Activated T-cell treated with anti-CD3 and anti-CD28 coated beads, Interleukin-2, amount 50 U/mL, for 4 hours (primary cell): ENCODE results near the gene MROH8. TPM values are rescaled to one million over a fixed set of nuclear protein-coding genes. Genes with fewer than 3 reads are reported as not detected.
"Not testable (repeated sequence)": the region's sequence is repeated elsewhere in the genome, so short reads cannot be mapped to it uniquely, and the experiment has no call there.

ENCODE experiments used
- ATAC-seq, 2 donors: fragments of 200-7000 bp; cut with Tn5 transposase; one replicate each; pipeline ENCODE4 v1.10.0; 2021
- DNase-seq: peaks from one replicate; pipeline ENCODE4 v3.0.0-alpha.2; 2020
- H3K27me3 Mint-ChIP-seq: one replicate; pipeline ENCODE4 v1.8.0; 2021; ENCODE audit warnings: low read depth, mixed read lengths
- H3K36me3 Mint-ChIP-seq: one replicate; pipeline ENCODE4 v1.8.0; 2022; ENCODE audit warnings: mixed read lengths; ENCODE audit not compliant: insufficient read depth
- H3K4me1 Mint-ChIP-seq: one replicate; pipeline ENCODE4 v1.8.0; 2021; ENCODE audit warnings: low read depth, mixed read lengths
- H3K4me3 Mint-ChIP-seq: one replicate; pipeline ENCODE4 v1.8.0; 2021; ENCODE audit warnings: mild to moderate bottlenecking, moderate library complexity, mixed read lengths
- H3K9me3 Mint-ChIP-seq: one replicate; pipeline ENCODE4 v1.8.0; 2021; ENCODE audit warnings: mixed read lengths
- total RNA-seq, 3 donors: library from RNA; stranded (reverse); gene quantifications; one replicate each; pipeline ENCODE4 v1.2.1, GENCODE V29; 2021

Gene MROH8
- total RNA-seq, 3 donors from 2014 or later: 0.30 to 0.61 (median 0.51) TPM

DNA sequence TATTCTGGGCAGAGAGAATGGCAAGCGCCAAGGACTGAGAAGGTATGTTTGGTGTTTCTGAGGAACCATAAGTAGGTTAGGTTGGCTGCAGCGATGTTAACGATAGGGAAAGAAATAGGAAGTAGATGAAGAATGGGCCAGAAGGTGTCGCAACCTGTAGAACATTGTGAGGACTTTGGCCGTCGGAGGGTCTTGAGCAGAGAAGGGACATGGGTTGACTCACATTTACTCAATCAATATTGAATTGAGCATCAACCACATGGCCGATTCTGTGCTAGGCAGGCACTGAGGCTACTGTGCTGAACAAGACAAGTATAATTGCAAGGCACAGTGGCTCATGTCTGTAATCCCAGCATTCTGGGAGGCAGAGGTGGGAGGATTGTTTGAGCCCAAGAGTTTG, 27.1 kb downstream of the MROH8 start:
- ATAC-seq (no peak), DNase-seq (no peak)
- Mint-ChIP-seq H3K9me3 (no peaks in the 10 kb centered on the region), H3K4me3 (no peak overlapping the region), H3K27me3 (no peaks in the 10 kb centered on the region), H3K36me3 (peaks cover 1% of the 10 kb centered on the region), H3K4me1 (no peaks in the 10 kb centered on the region)

GRCh38 chr20:37151529-37151928, 27.8 kb downstream of the MROH8 start:
- no peaks in the 10 kb centered on the region for H3K9me3 Mint-ChIP-seq
- no peak overlapping the region for H3K4me3 Mint-ChIP-seq
- no peaks in the 10 kb centered on the region for H3K27me3 Mint-ChIP-seq
- H3K36me3 Mint-ChIP-seq: peaks cover 1% of the 10 kb centered on the region
- no peaks in the 10 kb centered on the region for H3K4me1 Mint-ChIP-seq
- DNase-seq (no peak), ATAC-seq (no peak)

DNA sequence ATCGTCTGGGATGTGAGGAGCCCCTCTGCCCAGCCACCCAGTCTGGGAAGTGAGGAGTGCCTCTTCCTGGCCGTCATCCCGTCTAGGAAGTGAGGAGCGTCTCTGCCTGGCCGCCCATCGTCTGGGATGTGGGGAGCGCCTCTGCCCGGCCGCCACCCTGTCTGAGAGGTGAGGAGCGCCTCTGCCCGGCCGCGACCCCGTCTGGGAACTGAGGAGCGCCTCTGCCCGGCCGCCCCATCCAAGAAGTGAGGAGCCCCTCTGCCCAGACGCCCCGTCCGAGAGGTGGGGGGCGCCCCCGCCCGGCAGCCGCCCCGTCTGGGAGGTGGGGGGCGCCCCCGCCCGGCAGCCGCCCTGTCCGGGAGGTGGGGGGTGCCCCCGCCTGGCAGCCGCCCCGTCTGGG, 28.5 kb downstream of the MROH8 start:
- H3K27me3 Mint-ChIP-seq, H3K4me1 Mint-ChIP-seq, H3K4me3 Mint-ChIP-seq, H3K36me3 Mint-ChIP-seq, ATAC-seq, DNase-seq, H3K9me3 Mint-ChIP-seq: not testable (repeated sequence)

DNA sequence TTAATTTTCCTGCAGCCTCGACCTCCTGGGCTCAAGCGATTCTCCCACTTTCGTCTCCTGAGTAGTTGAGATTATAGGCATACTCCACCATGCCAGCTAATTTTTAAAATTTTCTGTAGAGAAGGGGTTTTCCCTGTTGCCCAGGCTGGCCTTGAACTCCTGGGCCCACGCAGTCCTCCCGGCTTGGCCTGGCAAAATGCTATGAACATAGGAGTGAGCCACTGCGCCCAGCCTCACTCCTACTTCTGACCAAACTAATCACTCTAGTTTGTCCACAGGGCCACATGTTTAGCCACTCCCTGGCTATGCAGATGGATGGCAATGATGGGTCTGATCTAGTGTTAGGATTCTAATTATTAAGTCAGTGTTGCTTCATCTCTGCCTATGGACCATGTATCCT, 32.1 kb downstream of the MROH8 start:
- ATAC-seq (no peak), DNase-seq (no peak)
- H3K4me3 Mint-ChIP-seq: no peak overlapping the region
- H3K36me3 Mint-ChIP-seq: peaks cover 1% of the 10 kb centered on the region
- no peaks in the 10 kb centered on the region for H3K4me1 Mint-ChIP-seq
- H3K27me3 Mint-ChIP-seq: no peaks in the 10 kb centered on the region
- H3K9me3 Mint-ChIP-seq: no peaks in the 10 kb centered on the region

GRCh38 chr20:37144856-37145404, 34.4 kb downstream of the MROH8 start:
- Mint-ChIP-seq H3K4me3 (no peak overlapping the region), H3K4me1 (no peaks in the 10 kb centered on the region), H3K27me3 (no peaks in the 10 kb centered on the region), H3K9me3 (no peaks in the 10 kb centered on the region), H3K36me3 (no peaks in the 10 kb centered on the region)
- ATAC-seq (no peak), DNase-seq (no peak)

DNA sequence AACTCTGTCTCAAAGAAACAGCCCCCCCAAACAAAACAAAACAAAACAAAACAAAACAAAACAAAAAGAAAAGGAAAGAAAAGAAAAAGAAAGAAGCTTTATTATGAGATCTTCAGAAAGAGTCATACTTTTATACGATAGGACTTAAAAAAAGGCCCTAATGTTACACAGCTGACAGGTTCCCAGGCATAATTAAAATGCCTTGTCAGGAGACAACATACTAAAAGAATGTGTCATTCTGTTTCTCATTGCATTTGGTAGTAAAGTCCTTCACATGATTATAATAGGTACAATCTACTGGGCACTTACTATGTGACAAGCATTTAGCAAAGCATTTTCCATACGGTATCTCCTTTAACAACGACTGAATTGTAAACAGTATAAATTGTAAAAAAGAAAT, 36.6 kb downstream of the MROH8 start:
- no peaks in the 10 kb centered on the region for H3K9me3 Mint-ChIP-seq
- H3K4me1 Mint-ChIP-seq: no peaks in the 10 kb centered on the region
- no peak for ATAC-seq
- DNase-seq: no peak
- H3K36me3 Mint-ChIP-seq: no peaks in the 10 kb centered on the region
- H3K27me3 Mint-ChIP-seq: no peaks in the 10 kb centered on the region
- no peak overlapping the region for H3K4me3 Mint-ChIP-seq

- H3K36me3 Mint-ChIP-seq: no peaks in the 10 kb centered on the region
- H3K4me3 Mint-ChIP-seq: no peak overlapping the region
- ATAC-seq (no peak), DNase-seq (no peak)
- H3K4me1 Mint-ChIP-seq: no peaks in the 10 kb centered on the region
- H3K9me3 Mint-ChIP-seq: no peaks in the 10 kb centered on the region
- H3K27me3 Mint-ChIP-seq: no peaks in the 10 kb centered on the region
These were observed 41.8 kb downstream of the MROH8 start for GRCh38 chr20:37137547-37137946.

DNA sequence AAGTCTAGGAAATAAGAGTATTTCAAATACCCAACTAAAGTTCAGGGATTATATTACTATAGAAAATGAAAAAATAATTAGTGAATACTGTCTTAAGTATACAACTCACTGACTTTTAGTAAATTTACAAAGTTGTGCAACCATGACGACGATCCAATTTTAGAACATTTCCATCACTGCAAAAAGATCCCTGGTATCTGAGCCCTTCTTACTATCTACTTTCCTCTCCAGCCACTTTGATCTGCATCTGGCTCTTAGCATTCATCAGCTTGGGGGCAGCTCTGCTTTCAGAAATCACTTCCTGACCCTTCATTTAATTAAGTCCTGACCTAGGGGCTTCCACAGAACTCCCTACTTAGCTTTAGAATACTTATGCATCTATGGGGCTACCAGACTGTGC, 45.4 kb downstream of the MROH8 start:
- no peak for DNase-seq
- Mint-ChIP-seq H3K27me3 (no peaks in the 10 kb centered on the region), H3K36me3 (no peaks in the 10 kb centered on the region), H3K4me3 (no peak overlapping the region), H3K9me3 (no peaks in the 10 kb centered on the region), H3K4me1 (no peaks in the 10 kb centered on the region)
- no peak for ATAC-seq

GRCh38 chr20:37131486-37131885, 47.9 kb downstream of the MROH8 start:
- H3K36me3 Mint-ChIP-seq: no peaks in the 10 kb centered on the region
- H3K9me3 Mint-ChIP-seq: no peaks in the 10 kb centered on the region
- ATAC-seq: no peak
- no peaks in the 10 kb centered on the region for H3K27me3 Mint-ChIP-seq
- H3K4me3 Mint-ChIP-seq: no peak overlapping the region
- H3K4me1 Mint-ChIP-seq: no peaks in the 10 kb centered on the region
- DNase-seq: no peak

- DNase-seq (no peak), ATAC-seq (no peak)
- no peaks in the 10 kb centered on the region for H3K36me3 Mint-ChIP-seq
- no peaks in the 10 kb centered on the region for H3K9me3 Mint-ChIP-seq
- no peak overlapping the region for H3K4me3 Mint-ChIP-seq
- no peaks in the 10 kb centered on the region for H3K27me3 Mint-ChIP-seq
- no peaks in the 10 kb centered on the region for H3K4me1 Mint-ChIP-seq
These were observed 50.5 kb downstream of the MROH8 start for GRCh38 chr20:37128803-37129202.

DNA sequence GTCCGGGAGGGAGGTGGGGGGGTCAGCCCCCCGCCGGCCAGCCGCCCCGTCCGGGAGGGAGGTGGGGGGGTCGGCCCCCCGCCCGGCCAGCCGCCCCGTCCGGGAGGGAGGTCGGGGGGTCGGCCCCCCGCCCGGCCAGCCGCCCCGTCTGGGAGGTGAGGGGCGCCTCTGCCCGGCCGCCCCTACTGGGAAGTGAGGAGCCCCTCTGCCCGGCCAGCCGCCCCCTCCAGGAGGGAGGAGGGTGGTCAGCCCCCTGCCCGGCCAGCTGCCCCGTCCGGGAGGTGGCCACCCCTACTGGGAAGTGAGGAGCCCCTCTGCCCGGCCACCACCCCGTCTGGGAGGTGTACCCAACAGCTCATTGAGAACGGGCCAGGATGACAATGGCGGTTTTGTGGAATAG, 53.1 kb downstream of the MROH8 start:
- not testable (repeated sequence) for H3K9me3 Mint-ChIP-seq, H3K36me3 Mint-ChIP-seq, H3K4me3 Mint-ChIP-seq, DNase-seq, H3K4me1 Mint-ChIP-seq, H3K27me3 Mint-ChIP-seq, ATAC-seq

GRCh38 chr20:37123441-37123840, 55.9 kb downstream of the MROH8 start:
- H3K9me3 Mint-ChIP-seq: no peaks in the 10 kb centered on the region
- no peaks in the 10 kb centered on the region for H3K27me3 Mint-ChIP-seq
- DNase-seq (no peak), ATAC-seq (no peak)
- H3K36me3 Mint-ChIP-seq: no peaks in the 10 kb centered on the region
- H3K4me3 Mint-ChIP-seq: no peak overlapping the region
- H3K4me1 Mint-ChIP-seq: no peaks in the 10 kb centered on the region

DNA sequence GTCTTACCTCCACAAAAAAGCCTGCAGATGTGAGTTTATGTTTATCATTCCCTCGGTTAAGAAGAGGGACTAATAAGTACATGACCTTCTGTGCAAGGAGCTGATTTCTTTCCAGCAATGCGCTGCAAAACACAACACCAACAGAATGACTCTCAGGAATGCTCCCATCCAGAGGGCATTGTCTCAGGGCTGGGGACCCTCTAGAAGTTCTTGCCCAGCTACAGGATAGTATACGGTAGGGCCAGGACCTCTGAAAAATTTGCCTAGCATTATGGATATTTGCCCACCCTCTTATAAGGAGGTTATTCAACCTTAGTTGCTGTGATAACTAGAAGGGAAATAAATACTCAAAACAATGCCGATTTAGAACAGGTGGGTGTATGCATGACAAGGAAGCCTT, 58.9 kb downstream of the MROH8 start:
- Mint-ChIP-seq H3K36me3 (no peaks in the 10 kb centered on the region), H3K27me3 (no peaks in the 10 kb centered on the region), H3K4me3 (no peak overlapping the region), H3K4me1 (no peaks in the 10 kb centered on the region), H3K9me3 (no peaks in the 10 kb centered on the region)
- DNase-seq (no peak), ATAC-seq (no peak)

DNA sequence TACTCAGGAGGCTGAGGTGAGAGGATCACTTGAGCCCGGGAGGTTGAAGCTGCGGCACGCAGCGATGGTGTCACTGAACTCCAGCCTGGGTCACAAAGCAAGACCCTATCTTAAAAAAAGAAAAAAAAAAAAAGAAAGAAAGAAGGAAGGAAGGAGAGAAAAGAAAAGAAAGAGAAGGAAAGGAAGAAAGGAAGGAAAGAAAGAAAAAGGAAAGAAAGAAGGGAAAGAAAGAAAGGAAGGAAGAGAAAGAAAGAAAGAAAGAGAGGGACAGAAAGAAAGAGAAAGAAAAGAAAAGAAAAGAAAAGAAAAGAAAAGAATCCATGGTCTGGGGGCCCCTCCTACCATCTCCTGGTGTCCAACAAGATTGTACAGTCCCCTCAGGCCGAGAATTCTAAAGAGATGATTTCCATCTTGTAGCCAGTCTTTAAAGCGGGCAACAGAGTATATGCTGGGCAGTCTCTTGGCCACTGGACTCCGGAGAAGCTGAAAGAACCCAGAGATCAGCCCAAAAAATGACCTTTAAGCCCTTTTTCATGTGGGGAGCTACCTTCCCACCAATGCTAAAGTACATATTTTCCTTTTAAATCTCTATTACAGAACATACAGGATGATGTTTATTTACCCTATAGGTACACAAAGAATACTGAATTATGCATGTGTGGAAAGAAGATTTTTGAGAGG, 59.9 kb downstream of the MROH8 start:
- ATAC-seq (no peak), DNase-seq (no peak)
- Mint-ChIP-seq H3K4me1 (no peaks in the 10 kb centered on the region), H3K4me3 (no peak overlapping the region), H3K27me3 (no peaks in the 10 kb centered on the region), H3K36me3 (no peaks in the 10 kb centered on the region), H3K9me3 (no peaks in the 10 kb centered on the region)

GRCh38 chr20:37114012-37114411, 65.3 kb downstream of the MROH8 start:
- no peak for ATAC-seq
- no peaks in the 10 kb centered on the region for H3K27me3 Mint-ChIP-seq

More at GRCh38 chr20:37114012-37114411, 65.3 kb downstream of the MROH8 start:
- DNase-seq: no peak
- Mint-ChIP-seq H3K9me3 (no peaks in the 10 kb centered on the region), H3K4me3 (no peak overlapping the region), H3K36me3 (no peaks in the 10 kb centered on the region), H3K4me1 (no peaks in the 10 kb centered on the region)
